Endothelial cell of umbilical vein (primary cell): ENCODE results near the gene CATSPER3. TPM values are rescaled to one million over a fixed set of nuclear protein-coding genes. Genes with fewer than 3 reads are reported as not detected.

Experiments used
- BruUV-seq: library from RNA; stranded (reverse); fragments of 400-500 nt; replicated peaks from 2 replicates; lab custom pipeline; 2021; lab: Mats Ljungman, UMichigan
- CTCF ChIA-PET: fragments of 300-600, 350-600 bp; sonication (Branson Sonifier 250); formaldehyde crosslinking; loops from one replicate; lab custom pipeline; 2021; ENCODE audit warnings: antibody characterized with exemption, inconsistent platforms; lab: Charles Lee
- POLR2A ChIA-PET: fragments of 300-600, 350-600 bp; sonication (Branson Sonifier 250); formaldehyde crosslinking; loops from one replicate; lab custom pipeline; 2021; ENCODE audit warnings: antibody characterized with exemption, inconsistent platforms; lab: Charles Lee
- DNase-seq: peaks from one replicate; pipeline ENCODE4 v3.0.0-alpha.2; 2011; ENCODE audit warnings: low read depth, low spot score
- FAIRE-seq: peaks from 2 replicates; lab custom pipeline; 2011; peaks lifted over from hg19 to GRCh38; lab: Jason Lieb, UNC
- H2AFZ ChIP-seq: 2 replicates; pipeline ENCODE4 v1.6.0; 2012; ENCODE audit warnings: low read depth, low read length, control low read depth, inconsistent platforms
- H3K27ac ChIP-seq: 2 replicates; pipeline ENCODE4 v1.5.1; 2011; ENCODE audit warnings: low read depth, mild to moderate bottlenecking, control low read depth, low read length, moderate library complexity; ENCODE audit not compliant: insufficient read depth
- H3K27me3 ChIP-seq, 2 experiments: 2 replicates each; pipeline versions ENCODE4 v1.6.0 to v1.6.1; 2011; ENCODE audit warnings: low read length in 2 of 2, mixed read lengths in 1 of 2; ENCODE audit not compliant: control insufficient read depth in 2 of 2, insufficient read depth in 2 of 2
- H3K36me3 ChIP-seq, 2 experiments: 2 replicates in 1 of 2; 3 replicates in 1 of 2; pipeline ENCODE4 v1.5.1; 2011; ENCODE audit warnings: low read length in 2 of 2, mild to moderate bottlenecking in 1 of 2, moderate library complexity in 1 of 2; ENCODE audit not compliant: control insufficient read depth in 2 of 2, insufficient read depth in 2 of 2; ENCODE audit errors: extremely low read depth in 1 of 2
- H3K4me1 ChIP-seq: 3 replicates; pipeline ENCODE4 v1.5.1; 2011; ENCODE audit warnings: mild to moderate bottlenecking, low read length; ENCODE audit not compliant: control insufficient read depth, insufficient read depth; ENCODE audit errors: extremely low read depth
- H3K4me2 ChIP-seq: 2 replicates; pipeline ENCODE4 v1.6.1; 2011; ENCODE audit warnings: low read length, control low read depth, mixed read lengths; ENCODE audit not compliant: insufficient read depth
- H3K4me3 ChIP-seq, 3 experiments: fragments of 200-600 bp in 1 of 3; sonication (generic), shearing (Covaris generic) in 1 of 3; replicated peaks in 1 of 3; 2 replicates each; pipeline ENCODE4 v1.5.1; 2011 to 2016; ENCODE audit warnings: control low read depth in 3 of 3, low read length in 3 of 3, mild to moderate bottlenecking in 2 of 3, inconsistent platforms in 1 of 3, low read depth in 1 of 3, moderate library complexity in 1 of 3; ENCODE audit not compliant: insufficient read depth in 1 of 3
- H3K79me2 ChIP-seq: 2 replicates; pipeline ENCODE4 v1.6.0; 2012; ENCODE audit warnings: low read length, inconsistent platforms; ENCODE audit not compliant: control insufficient read depth, insufficient read depth
- H3K9ac ChIP-seq: replicated peaks from 2 replicates; pipeline ENCODE3; 2011; ENCODE audit warnings: low read length, control low read depth; ENCODE audit not compliant: insufficient read depth; ENCODE audit errors: extremely low read depth
- H3K9me1 ChIP-seq: replicated peaks from 3 replicates; pipeline ENCODE4 v1.6.0; 2011; ENCODE audit warnings: mild to moderate bottlenecking, low read length; ENCODE audit not compliant: control insufficient read depth, insufficient read depth; ENCODE audit errors: extremely low read depth
- H3K9me3 ChIP-seq: replicated peaks from 2 replicates; pipeline ENCODE4 v1.5.1; 2012; ENCODE audit warnings: low read length, inconsistent platforms; ENCODE audit not compliant: control insufficient read depth, insufficient read depth
- H4K20me1 ChIP-seq: replicated peaks from 2 replicates; pipeline ENCODE3; 2011; ENCODE audit warnings: mild to moderate bottlenecking, low read length; ENCODE audit not compliant: control insufficient read depth, insufficient read depth; ENCODE audit errors: extremely low read depth
- CTCF ChIP-seq, 2 donors: IDR thresholded peaks; 1 replicate in 1 of 2; 2 replicates in 1 of 2; pipeline ENCODE4 v1.5.1; 2011; ENCODE audit warnings: low read length in 2 of 2, mild to moderate bottlenecking in 2 of 2, moderate library complexity in 2 of 2, control low read depth in 1 of 2, inconsistent platforms in 1 of 2, low read depth in 1 of 2; ENCODE audit not compliant: insufficient read depth in 1 of 2; ENCODE audit errors: extremely low read depth in 1 of 2
- EZH2 ChIP-seq: IDR thresholded peaks from 2 replicates; pipeline ENCODE4 v1.6.1; 2012; ENCODE audit warnings: borderline replicate concordance, low read depth, mild to moderate bottlenecking, moderate library complexity, low read length, inconsistent platforms; ENCODE audit not compliant: severe bottlenecking
- FOS ChIP-seq: IDR thresholded peaks from 2 replicates; pipeline ENCODE4 v1.6.1; 2011; ENCODE audit warnings: mild to moderate bottlenecking, low read length, moderate library complexity, borderline replicate concordance; ENCODE audit not compliant: insufficient read depth
- GATA2 ChIP-seq: IDR thresholded peaks from 2 replicates; pipeline ENCODE4 v1.7.0; 2011; ENCODE audit warnings: low read depth, mild to moderate bottlenecking, moderate library complexity, mixed read lengths, low read length; ENCODE audit not compliant: insufficient read length, insufficient read depth
- JUN ChIP-seq: IDR thresholded peaks from 2 replicates; pipeline ENCODE4 v1.6.1; 2011; ENCODE audit warnings: borderline replicate concordance, low read depth; ENCODE audit not compliant: insufficient read length, insufficient read depth
- MAX ChIP-seq: IDR thresholded peaks from 2 replicates; pipeline ENCODE4 v1.6.1; 2011; ENCODE audit not compliant: insufficient read depth, insufficient read length
- MYC ChIP-seq: IDR thresholded peaks from one replicate; pipeline ENCODE4 v1.6.1; 2011; ENCODE audit warnings: mild to moderate bottlenecking, low read depth, low read length
- POLR2A ChIP-seq: IDR thresholded peaks from 2 replicates; pipeline ENCODE4 v1.6.1; 2012; ENCODE audit warnings: low read depth, mild to moderate bottlenecking, control low read depth, low read length
- POLR2AphosphoS5 ChIP-seq: IDR thresholded peaks from 2 replicates; pipeline ENCODE4 v1.6.1; 2012; ENCODE audit warnings: low read depth, mild to moderate bottlenecking, control low read depth, low read length, moderate library complexity; ENCODE audit not compliant: insufficient read depth
- dilution Hi-C: fragments of 300-500 bp; cut with MboI; formaldehyde crosslinking; loops from one replicate; pipeline ENCODE4 v1.15.0; 2019; ENCODE audit warnings: low sequenced_read_pairs; ENCODE audit not compliant: extremely low pct_ligation_motif_present
- intact Hi-C: fragments of 100-400 bp; cut with micrococcal nuclease; formaldehyde crosslinking; loops from one replicate; pipeline ENCODE4 v1.10.0; 2022
- polyA plus RNA-seq, 4 experiments: library from polyadenylated mRNA; depleted of rRNA in 3 of 4; stranded (reverse) in 3 of 4; unstranded in 1 of 4; fragments of >200 nt; gene quantifications; 2 replicates each; pipeline versions ENCODE4 v1.2.1 to v1.2.3, GENCODE V29; 2011 to 2012; ENCODE audit warnings: missing spikeins in 1 of 4
- total RNA-seq: library from RNA; stranded (reverse); gene quantifications from 2 replicates; pipeline ENCODE4 v1.2.3, GENCODE V29; 2021

The CATSPER3 gene
- total and polyA plus RNA-seq, 2 donors (not counting 3 experiments of a cell fraction or from before 2014, with no cell fraction given) = 0.43 to 0.71 TPM

GRCh38 chr5:134968055-134968454 lies 348 bp downstream of the CATSPER3 start:
- CTCF ChIA-PET = no interaction called here
- POLR2A ChIA-PET = no interaction called here
- intact Hi-C loops (no loop called here), dilution Hi-C loops (no loop called here)
- no peaks in the 10 kb centered on the region for H3K79me2 ChIP-seq
- TF ChIP-seq FOS (no peak), GATA2 (no peak), CTCF (IDR thresholded peaks at IDR 0.05; ENCODE audit: extremely low read depth in 1 of 2, insufficient read depth in 1 of 2, low read depth in 1 of 2, low read length in 2 of 2) (no peak)
- H3K36me3 ChIP-seq = no peaks in the 10 kb centered on the region
- no peak overlapping the region for H3K9ac ChIP-seq
- no peaks in the 10 kb centered on the region for H4K20me1 ChIP-seq
- no peak overlapping the region for H3K4me2 ChIP-seq
- no peak overlapping the region for H3K4me3 ChIP-seq
- H3K9me3 ChIP-seq = no peaks in the 10 kb centered on the region
- DNase-seq (no peak), FAIRE-seq (no peak)
- no peaks in the 10 kb centered on the region for H3K9me1 ChIP-seq
- BruUV-seq = no TSS peak
- no peak overlapping the region for H3K27ac ChIP-seq
- H2AFZ ChIP-seq = no peak overlapping the region
- no peaks in the 10 kb centered on the region for H3K4me1 ChIP-seq
- no peaks in the 10 kb centered on the region for H3K27me3 ChIP-seq

- Histone ChIP-seq H3K9ac (no peak overlapping the region), H3K4me1 (no peaks in the 10 kb centered on the region), H3K4me2 (no peak overlapping the region), H4K20me1 (no peaks in the 10 kb centered on the region), H3K36me3 (no peaks in the 10 kb centered on the region), H2AFZ (no peak overlapping the region), H3K9me3 (no peaks in the 10 kb centered on the region), H3K79me2 (no peaks in the 10 kb centered on the region), H3K27ac (no peak overlapping the region), H3K4me3 (no peak overlapping the region), H3K27me3 (no peaks in the 10 kb centered on the region), H3K9me1 (no peaks in the 10 kb centered on the region)
- DNase-seq (no peak), FAIRE-seq (no peak)
- ChIA-PET POLR2A (no interaction called here), CTCF (no interaction called here)
- TF ChIP-seq POLR2AphosphoS5 = no peak
- TF ChIP-seq POLR2A = no peak
- TF ChIP-seq FOS = no peak
- TF ChIP-seq GATA2 = no peak
- no peak for TF ChIP-seq EZH2
- TF ChIP-seq JUN = no peak
- TF ChIP-seq MAX = no peak
- no peak for TF ChIP-seq CTCF (IDR thresholded peaks at IDR 0.05; ENCODE audit: extremely low read depth in 1 of 2, insufficient read depth in 1 of 2, low read depth in 1 of 2, low read length in 2 of 2)
- no peak for TF ChIP-seq MYC
- dilution Hi-C loops = no loop called here
- no TSS peak for BruUV-seq
- intact Hi-C loops = no loop called here
Observed at GRCh38 chr5:134969166-134969565, 1.5 kb downstream of the CATSPER3 start.
